HEK293T (cell line): Measurements from ENCODE around the gene STK32A.

Experiments
- BHLHE40 ChIP-seq: fragments of 450-650 bp; IDR thresholded peaks from 2 replicates; pipeline ENCODE4 v1.6.1; 2016; ENCODE audit warnings: mild to moderate bottlenecking, moderate library complexity, borderline replicate concordance
- L3MBTL2 ChIP-seq: fragments of 450-650 bp; conservative IDR thresholded peaks from 2 replicates; pipeline ENCODE4 v1.6.1; 2016; ENCODE audit warnings: mild to moderate bottlenecking
- SP1 ChIP-seq: fragments of 450-650 bp; IDR thresholded peaks from 2 replicates; pipeline ENCODE4 v1.6.1; 2017

DNA sequence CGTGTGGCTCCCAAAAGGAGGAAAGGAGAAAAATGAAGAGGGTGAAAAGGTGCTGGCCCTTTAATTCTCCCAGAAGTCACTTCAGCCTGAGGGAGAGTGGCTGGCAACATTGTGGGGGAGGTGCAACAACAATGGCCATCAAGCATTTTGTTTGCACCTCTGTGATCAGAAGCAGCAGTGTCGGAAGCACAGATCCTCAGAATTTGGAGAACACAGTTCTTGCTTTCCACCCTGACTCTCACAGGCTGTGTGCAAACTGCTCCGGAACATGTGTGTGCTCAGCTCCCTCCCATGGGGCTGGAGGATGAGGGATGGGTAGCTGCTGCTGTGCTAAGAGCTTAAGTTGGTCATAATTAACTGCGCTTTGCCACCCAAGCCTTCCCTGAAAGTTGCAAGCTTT, 147.9 kb downstream of the STK32A start:
- no peak for TF ChIP-seq SP1
- no peak for TF ChIP-seq BHLHE40
- TF ChIP-seq L3MBTL2: no peak
